Activated CD8-positive, alpha-beta memory T cell treated with anti-CD3 and anti-CD28 coated beads, Interleukin-2, amount 10 ng/mL, durations not matched to agents 7 days and 5 days (primary cell): ENCODE data around the gene CTNNBL1. TPM values are rescaled to one million over a fixed set of nuclear protein-coding genes. Genes with fewer than 3 reads are reported as not detected.

ENCODE experiments used
- ATAC-seq: fragments of 150-1000 bp; cut with Tn5 transposase; one replicate; pipeline ENCODE4 v1.10.0; 2021; ENCODE audit warnings: moderate library complexity
- CTCF ChIA-PET: fragments of 350-600 bp; sonication (Branson Sonifier 250); formaldehyde crosslinking; loops from one replicate; lab custom pipeline; 2021; ENCODE audit warnings: antibody characterized with exemption; lab: Charles Lee
- DNase-seq: peaks from one replicate; pipeline ENCODE4 v3.0.0-alpha.2; 2020
- H3K27ac Mint-ChIP-seq: one replicate; pipeline ENCODE4 v1.8.0; 2021; ENCODE audit warnings: mild to moderate bottlenecking, mixed read lengths
- H3K27me3 Mint-ChIP-seq: one replicate; pipeline ENCODE4 v1.8.0; 2021; ENCODE audit warnings: mixed read lengths
- H3K36me3 Mint-ChIP-seq: one replicate; pipeline ENCODE4 v1.8.0; 2021; ENCODE audit warnings: mild to moderate bottlenecking, mixed read lengths
- H3K4me1 Mint-ChIP-seq: one replicate; pipeline ENCODE4 v1.8.0; 2021; ENCODE audit warnings: mixed read lengths
- H3K4me3 Mint-ChIP-seq: one replicate; pipeline ENCODE4 v1.8.0; 2021; ENCODE audit warnings: mild to moderate bottlenecking, moderate library complexity, mixed read lengths
- H3K9me3 Mint-ChIP-seq: one replicate; pipeline ENCODE4 v1.8.0; 2022; ENCODE audit warnings: low read depth, mixed read lengths
- total RNA-seq, 2 experiments: library from RNA; stranded (reverse); gene quantifications; one replicate each; pipeline ENCODE4 v1.2.3, GENCODE V29; 2021

The CTNNBL1 gene
- total RNA-seq, 2 experiments from 2014 or later: 79.8 to 90.2 TPM

DNA sequence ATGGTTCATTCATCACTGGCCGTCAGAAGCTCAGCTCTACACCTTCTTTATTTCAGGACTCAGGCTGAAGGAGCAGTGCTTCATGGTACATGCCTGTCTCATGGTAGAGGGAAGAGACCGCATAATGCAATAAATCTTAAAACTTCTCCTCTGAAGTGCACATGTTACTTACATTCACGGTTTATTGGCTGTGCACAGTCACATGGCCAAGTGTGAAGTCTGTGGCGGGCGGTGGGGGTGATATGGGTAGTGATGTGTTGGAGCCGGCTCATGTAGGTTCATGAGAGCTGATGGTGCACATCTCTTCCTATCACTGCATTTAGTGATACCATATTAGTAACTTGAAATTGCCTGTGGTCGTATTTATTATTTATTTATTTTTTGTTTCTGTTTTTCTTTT lies 102.9 kb downstream of the CTNNBL1 start:
- Mint-ChIP-seq H3K27me3 (no peaks in the 10 kb centered on the region), H3K36me3 (peaks cover 23% of the 10 kb centered on the region), H3K27ac (no peak overlapping the region), H3K4me1 (no peaks in the 10 kb centered on the region), H3K4me3 (no peak overlapping the region), H3K9me3 (no peaks in the 10 kb centered on the region)
- DNase-seq (no peak), ATAC-seq (no peak)
- CTCF ChIA-PET: no interaction called here

DNA sequence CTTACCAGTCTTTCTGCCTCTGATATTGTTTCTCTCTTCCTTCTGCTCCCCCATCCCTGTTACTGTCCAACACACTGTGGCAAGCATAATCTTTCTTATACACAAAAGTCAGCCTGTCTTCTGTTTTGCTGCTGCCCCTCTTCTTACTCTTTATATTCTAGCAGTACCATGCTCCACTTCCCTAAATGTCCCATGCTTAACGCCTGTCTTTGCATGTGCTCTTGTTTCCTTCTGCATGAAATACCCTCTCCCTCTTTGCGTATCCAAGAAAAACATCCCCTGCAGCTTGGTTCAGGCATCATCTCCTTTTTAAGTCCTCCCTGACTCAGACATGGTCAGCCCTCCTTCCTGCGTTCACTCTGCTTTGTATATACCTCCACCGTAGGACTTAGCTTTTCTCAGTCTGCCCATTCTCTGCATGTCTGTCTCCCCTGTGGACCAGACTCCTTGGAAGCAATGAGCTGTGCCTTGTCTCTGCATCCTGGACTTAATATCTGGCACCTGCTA lies 103.9 kb downstream of the CTNNBL1 start:
- no peak overlapping the region for H3K4me3 Mint-ChIP-seq
- H3K27ac Mint-ChIP-seq: no peak overlapping the region
- H3K9me3 Mint-ChIP-seq: no peaks in the 10 kb centered on the region
- peaks cover 16% of the 10 kb centered on the region for H3K36me3 Mint-ChIP-seq
- no peak for DNase-seq
- no peaks in the 10 kb centered on the region for H3K27me3 Mint-ChIP-seq
- H3K4me1 Mint-ChIP-seq: no peaks in the 10 kb centered on the region
- CTCF ChIA-PET: no interaction called here
- no peak for ATAC-seq

DNA sequence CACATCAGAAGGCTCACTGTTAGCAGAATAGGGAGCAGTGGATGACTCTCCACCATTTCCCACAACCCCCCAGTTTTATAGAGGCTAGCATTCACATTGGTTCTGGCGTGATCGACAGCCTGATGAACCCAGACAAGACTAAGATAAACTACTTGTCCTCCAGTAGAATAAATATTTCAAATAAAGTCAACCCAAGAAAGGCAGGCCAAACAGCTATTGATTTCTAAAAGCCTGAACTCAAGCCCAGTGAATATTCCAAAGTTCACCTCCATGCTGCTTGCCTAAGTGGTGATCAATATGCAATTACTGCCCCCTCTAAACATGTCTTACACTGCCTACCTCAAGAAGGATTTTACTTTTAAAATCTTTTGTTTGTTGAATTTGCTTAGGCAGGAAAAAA lies 104.5 kb downstream of the CTNNBL1 start:
- H3K9me3 Mint-ChIP-seq: no peaks in the 10 kb centered on the region
- no peak overlapping the region for H3K4me3 Mint-ChIP-seq
- CTCF ChIA-PET: no interaction called here
- ATAC-seq (no peak), DNase-seq (no peak)
- H3K4me1 Mint-ChIP-seq: no peaks in the 10 kb centered on the region
- no peak overlapping the region for H3K27ac Mint-ChIP-seq
- H3K36me3 Mint-ChIP-seq: peaks cover 18% of the 10 kb centered on the region
- H3K27me3 Mint-ChIP-seq: no peaks in the 10 kb centered on the region

DNA sequence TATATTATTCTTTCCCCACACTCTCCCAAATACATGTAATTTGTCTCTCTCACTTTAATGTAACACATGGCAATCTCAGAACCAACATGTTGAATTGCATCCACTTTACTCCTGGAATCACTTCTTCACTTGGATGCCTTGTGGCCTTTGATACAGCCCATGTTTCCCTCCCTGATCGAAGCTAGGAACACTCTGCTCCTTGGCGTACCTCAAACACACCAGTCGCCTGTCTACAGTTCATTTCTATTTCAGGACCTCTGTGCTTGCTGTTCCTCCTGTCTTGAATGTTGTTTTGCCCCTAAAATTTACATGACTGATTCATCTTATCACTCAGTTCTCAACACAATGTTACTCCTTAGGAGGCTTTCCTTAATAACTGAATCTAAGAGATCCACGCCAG lies 106.8 kb downstream of the CTNNBL1 start:
- ATAC-seq (no peak), DNase-seq (no peak)
- Mint-ChIP-seq H3K27me3 (no peaks in the 10 kb centered on the region), H3K27ac (no peak overlapping the region), H3K9me3 (no peaks in the 10 kb centered on the region), H3K4me3 (no peak overlapping the region), H3K4me1 (peaks cover 5% of the 10 kb centered on the region), H3K36me3 (peaks cover 14% of the 10 kb centered on the region)
- CTCF ChIA-PET: no interaction called here

DNA sequence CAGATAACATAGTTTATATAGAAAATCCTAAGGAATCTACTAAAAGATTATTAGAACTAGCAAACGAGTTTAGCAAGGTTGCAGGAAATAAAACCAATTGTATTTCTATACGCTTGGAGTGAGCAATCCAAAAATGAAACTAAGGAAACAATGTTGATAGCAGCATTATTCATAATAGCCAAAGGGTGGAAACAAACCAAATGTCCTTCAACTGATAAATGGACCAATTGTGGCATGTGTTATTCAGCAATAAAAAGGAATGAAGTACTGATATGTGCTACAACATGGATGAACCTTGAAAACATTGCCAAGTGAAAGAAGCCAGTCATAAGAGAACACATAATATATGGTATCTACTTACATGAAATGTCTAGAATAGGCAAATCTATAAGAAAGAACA lies 108.1 kb downstream of the CTNNBL1 start:
- Mint-ChIP-seq H3K4me1 (peaks cover 5% of the 10 kb centered on the region), H3K27me3 (no peaks in the 10 kb centered on the region), H3K27ac (no peak overlapping the region), H3K9me3 (no peaks in the 10 kb centered on the region), H3K36me3 (peaks cover 16% of the 10 kb centered on the region), H3K4me3 (no peak overlapping the region)
- DNase-seq (no peak), ATAC-seq (no peak)
- CTCF ChIA-PET: no interaction called here

DNA sequence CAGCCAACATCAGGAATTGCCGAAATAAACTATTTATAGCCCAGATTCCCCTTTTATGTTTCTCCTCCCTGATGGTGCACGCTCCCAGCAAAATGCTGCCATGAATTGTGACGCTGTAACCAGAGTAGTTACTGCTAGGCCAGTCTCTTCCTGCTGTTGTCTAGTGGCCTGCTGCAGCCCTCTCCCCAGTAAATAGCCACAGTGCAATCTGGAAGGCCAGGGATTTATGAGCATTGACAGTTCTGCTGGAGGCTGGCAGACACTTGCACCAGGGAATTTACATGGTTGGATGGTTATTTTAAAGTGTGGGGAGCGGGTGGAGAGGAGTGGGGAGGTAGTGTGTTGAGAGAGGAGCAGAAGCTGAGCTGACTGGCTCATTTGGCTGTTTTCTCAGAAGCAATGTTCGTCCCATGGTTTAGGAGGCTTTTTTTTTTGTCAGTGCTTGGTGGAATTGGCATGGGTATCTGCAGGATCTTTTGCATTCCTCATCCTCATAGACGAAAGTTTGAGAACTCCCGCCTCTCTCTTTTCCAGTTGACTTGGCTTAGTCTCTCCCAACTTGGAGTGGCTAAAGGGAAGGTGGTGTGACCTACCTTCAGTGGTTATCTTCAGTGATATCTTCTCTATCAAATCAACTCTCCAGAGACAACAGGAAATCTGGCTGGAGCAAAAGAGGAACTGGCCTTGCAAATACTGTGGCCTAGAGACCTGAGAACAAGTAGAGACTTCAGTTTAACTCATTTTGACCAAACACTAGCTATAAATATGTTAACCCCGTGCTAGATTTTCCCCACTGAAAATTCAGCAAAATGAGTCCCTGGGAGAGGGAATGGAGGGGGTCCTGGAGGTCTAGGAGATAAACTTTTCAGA lies 109.8 kb downstream of the CTNNBL1 start:
- H3K4me1 Mint-ChIP-seq: peaks cover 5% of the 10 kb centered on the region
- no peaks in the 10 kb centered on the region for H3K27me3 Mint-ChIP-seq
- no peaks in the 10 kb centered on the region for H3K9me3 Mint-ChIP-seq
- peaks cover 14% of the 10 kb centered on the region for H3K36me3 Mint-ChIP-seq
- ATAC-seq (no peak), DNase-seq (no peak)
- no peak overlapping the region for H3K27ac Mint-ChIP-seq
- no peak overlapping the region for H3K4me3 Mint-ChIP-seq
- CTCF ChIA-PET: interaction anchor here (1.0 kb wide), 1 partner anchor 13 kb away, joined by 3 read pairs; no protein-coding TSS in a partner anchor

DNA sequence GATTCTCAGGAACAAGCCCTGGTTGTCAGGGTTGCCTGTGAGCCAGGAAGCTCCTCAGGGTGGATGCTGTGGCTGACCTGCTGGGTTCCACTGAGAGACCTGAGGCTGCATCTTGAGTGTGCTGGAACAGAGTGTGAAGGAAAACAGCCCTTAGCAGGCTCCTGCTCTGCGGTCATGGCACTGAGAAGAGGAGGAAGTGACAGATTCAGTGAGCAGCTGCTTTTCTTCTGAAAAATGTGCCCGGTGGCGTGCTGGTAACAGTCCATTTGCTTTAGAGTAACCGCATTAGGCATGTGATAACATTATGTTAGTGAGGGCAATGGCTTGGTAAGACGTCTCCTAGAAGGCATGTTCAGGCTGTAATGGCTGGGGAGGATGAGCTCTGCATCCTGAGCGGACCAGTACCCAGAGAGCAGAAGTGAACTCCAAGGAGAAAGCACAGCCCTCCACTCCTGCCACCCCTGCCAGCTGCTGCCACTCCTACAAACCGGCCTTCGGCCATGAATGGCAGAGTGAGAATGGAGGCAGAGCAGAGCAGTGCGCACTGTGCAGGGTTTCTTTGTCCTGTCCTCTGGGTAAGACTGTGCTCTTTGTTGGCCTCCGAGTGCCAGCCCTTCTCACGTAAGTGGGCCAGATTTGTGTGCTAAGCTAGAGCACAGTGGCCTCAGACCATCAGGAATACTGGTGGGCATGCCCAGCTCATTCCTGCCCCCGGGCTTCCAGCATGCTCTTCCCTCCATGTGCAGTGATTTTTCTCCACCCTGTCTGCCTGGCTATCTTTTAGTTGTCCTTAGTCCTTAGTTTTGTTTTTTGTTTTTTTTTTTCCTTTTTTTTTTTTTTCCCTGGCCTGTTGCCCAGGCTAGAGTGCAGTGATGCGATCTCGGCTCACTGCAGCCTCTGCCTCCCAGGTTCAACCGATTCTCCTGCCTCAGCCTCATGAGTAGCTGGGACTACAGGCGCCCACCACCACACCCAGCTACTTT lies 111.0 kb downstream of the CTNNBL1 start:
- Mint-ChIP-seq H3K27me3 (no peaks in the 10 kb centered on the region), H3K36me3 (peaks cover 19% of the 10 kb centered on the region), H3K4me3 (no peak overlapping the region), H3K9me3 (no peaks in the 10 kb centered on the region), H3K27ac (peak overlapping the region; percentile 31), H3K4me1 (peaks cover 5% of the 10 kb centered on the region)
- ATAC-seq: no peak
- CTCF ChIA-PET: interaction anchor here (1.0 to 1.3 kb wide), 2 partner anchors 9 to 14 kb away, joined by 3 read pairs; no protein-coding TSS in a partner anchor
- no peak for DNase-seq

DNA sequence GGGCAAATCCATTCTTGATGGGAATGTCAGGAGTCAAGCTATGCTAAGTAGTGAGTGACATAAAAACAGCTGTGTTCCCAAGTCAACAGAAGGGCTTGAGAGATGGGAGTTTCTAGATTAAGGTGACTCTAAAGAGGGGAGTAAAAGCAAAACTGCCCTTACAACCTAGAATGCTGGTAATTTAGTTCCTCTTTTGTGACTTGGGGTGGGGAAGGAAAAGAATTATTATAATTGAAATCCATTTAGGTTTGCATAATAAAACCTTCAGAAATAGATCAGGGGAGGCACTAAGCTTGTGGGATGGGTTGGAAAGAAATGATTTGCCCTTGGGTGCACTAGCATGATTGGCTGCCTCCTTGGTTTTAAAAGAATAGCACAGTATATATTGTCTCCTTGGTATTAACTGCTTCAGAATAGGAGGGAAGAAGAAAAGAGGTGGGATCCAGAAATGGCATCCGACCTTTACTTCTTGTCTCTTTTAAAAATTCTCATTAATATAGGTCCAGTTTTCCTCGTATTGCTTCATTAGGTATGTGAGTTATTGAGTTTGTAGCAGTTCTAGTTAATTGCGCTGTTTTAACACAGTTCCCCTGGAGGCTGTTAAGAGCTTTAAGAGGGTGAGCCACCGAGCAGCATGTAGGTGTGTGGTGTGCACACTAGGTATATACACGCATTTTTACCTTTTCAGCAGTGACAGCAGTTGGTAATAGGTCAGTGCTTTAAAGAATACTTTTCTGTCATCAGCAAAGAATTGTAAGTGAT lies 113.8 kb downstream of the CTNNBL1 start:
- peaks cover 24% of the 10 kb centered on the region for H3K36me3 Mint-ChIP-seq
- H3K27ac Mint-ChIP-seq: no peak overlapping the region
- no peak overlapping the region for H3K4me3 Mint-ChIP-seq
- H3K9me3 Mint-ChIP-seq: no peaks in the 10 kb centered on the region
- DNase-seq: no peak
- CTCF ChIA-PET: no interaction called here
- no peaks in the 10 kb centered on the region for H3K27me3 Mint-ChIP-seq
- H3K4me1 Mint-ChIP-seq: peaks cover 5% of the 10 kb centered on the region
- no peak for ATAC-seq

DNA sequence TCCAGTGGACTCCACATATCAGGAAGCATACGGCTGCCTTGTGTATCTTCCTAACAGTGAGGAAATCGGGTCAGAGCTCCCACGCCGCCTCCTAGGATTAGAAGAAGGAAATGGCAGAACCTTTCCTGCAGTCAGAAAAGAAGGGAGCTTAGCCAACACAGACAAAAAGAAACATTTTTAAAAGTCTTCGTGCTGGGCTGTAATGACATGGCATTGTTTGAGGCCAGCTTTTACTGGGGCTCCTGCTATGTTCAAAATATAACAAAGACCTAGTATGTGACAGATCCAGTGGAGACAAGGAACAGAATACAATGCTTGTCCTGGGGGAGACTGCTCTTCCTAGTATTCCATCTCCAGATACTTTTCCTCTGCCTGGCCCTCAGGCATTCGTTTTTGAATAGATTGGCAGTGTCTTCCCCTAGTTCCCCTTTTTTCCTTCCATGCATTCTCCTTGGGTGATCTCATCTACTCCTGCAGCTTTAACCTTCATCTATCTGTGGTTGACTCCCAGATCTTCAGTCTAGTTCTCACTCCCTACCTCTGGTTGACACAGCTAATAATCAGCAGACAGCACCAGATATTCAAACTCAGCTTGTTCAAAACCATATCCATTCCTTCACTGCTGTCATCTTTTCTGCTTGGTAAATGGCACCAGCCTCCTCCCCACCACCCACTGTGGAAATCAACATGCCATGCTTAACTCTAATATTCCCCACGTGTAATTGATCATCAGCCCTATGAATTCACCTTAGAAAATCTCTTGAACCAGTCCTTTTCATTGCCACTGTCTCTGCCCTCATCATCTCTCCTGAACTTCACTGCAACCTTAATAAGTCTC lies 114.6 kb downstream of the CTNNBL1 start:
- Mint-ChIP-seq H3K36me3 (peaks cover 18% of the 10 kb centered on the region), H3K9me3 (no peaks in the 10 kb centered on the region), H3K27me3 (no peaks in the 10 kb centered on the region), H3K4me1 (peaks cover 5% of the 10 kb centered on the region), H3K27ac (no peak overlapping the region), H3K4me3 (no peak overlapping the region)
- DNase-seq (no peak), ATAC-seq (no peak)
- CTCF ChIA-PET: no interaction called here

DNA sequence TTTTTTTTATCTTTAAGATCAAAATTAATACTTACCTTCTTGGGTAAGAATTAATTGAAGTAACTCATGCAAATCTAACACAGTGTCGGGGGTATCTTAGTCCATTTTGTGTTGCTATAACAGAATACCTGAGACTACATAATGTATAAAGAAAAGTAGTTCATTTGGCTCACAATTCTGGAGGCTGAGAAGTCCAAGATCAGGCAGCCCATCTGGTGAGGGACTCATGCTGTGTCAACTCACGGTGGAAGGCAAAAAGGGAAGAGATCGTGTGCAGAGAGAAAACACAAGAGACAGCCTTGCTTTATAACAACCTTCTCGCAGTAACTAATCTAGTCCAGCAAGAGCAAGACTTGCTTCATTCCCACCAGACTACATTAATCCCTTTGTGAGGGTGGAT lies 116.2 kb downstream of the CTNNBL1 start:
- H3K36me3 Mint-ChIP-seq: peaks cover 16% of the 10 kb centered on the region
- no peak overlapping the region for H3K4me3 Mint-ChIP-seq
- CTCF ChIA-PET: no interaction called here
- no peaks in the 10 kb centered on the region for H3K27me3 Mint-ChIP-seq
- ATAC-seq (no peak), DNase-seq (no peak)
- no peaks in the 10 kb centered on the region for H3K4me1 Mint-ChIP-seq
- H3K27ac Mint-ChIP-seq: peak overlapping the region; percentile 25
- H3K9me3 Mint-ChIP-seq: no peaks in the 10 kb centered on the region

DNA sequence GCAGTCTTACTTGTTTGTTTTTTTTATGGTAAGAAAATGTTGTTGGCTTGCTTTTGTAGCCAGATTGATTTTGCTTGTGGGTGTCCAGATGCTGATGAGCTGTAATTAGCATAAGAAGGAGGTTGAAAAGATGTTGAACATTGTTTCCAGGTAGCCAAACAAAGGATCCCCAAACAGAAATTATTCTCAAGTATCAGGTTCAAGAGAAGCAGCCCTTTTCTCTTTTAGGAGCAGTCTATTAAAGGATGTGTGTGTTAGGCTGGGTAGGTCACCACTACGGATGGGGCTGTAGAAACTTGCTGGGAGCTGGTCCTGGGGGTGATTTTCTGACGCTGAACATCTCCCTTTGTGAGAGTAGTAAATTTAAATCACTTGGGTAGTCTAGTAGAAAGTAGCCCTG lies 122.2 kb downstream of the CTNNBL1 start:
- H3K36me3 Mint-ChIP-seq: peaks cover 2% of the 10 kb centered on the region
- no peak for ATAC-seq
- H3K9me3 Mint-ChIP-seq: no peaks in the 10 kb centered on the region
- no peak for DNase-seq
- H3K4me1 Mint-ChIP-seq: no peaks in the 10 kb centered on the region
- no peak overlapping the region for H3K27ac Mint-ChIP-seq
- H3K27me3 Mint-ChIP-seq: no peaks in the 10 kb centered on the region
- no peak overlapping the region for H3K4me3 Mint-ChIP-seq
- CTCF ChIA-PET: no interaction called here

DNA sequence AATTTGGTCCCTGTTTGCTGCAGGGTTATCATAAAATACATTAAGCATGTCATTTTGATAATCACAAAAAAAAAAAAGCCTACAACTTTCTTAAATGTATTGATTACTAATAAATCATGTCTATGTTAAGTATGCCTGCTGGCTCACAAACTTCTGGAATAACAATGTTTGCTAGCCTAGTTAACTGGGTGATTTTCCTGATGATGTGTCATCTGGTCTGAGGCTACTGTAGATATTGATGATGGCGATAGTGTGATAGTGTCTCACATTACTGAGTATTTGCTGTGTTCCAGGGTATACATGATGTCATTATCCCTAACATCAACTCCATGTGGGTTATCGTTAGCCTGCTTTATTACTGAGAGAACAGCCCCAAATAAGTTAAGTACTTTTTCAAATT lies 122.9 kb downstream of the CTNNBL1 start:
- CTCF ChIA-PET: no interaction called here
- no peaks in the 10 kb centered on the region for H3K36me3 Mint-ChIP-seq
- DNase-seq (no peak), ATAC-seq (no peak)
- no peaks in the 10 kb centered on the region for H3K27me3 Mint-ChIP-seq
- H3K4me3 Mint-ChIP-seq: no peak overlapping the region
- no peak overlapping the region for H3K27ac Mint-ChIP-seq
- no peaks in the 10 kb centered on the region for H3K4me1 Mint-ChIP-seq
- no peaks in the 10 kb centered on the region for H3K9me3 Mint-ChIP-seq
